H1 (cell line): ENCODE data around the gene POU6F2. TPM values are rescaled to one million over a fixed set of nuclear protein-coding genes. Genes with fewer than 3 reads are reported as not detected.

Experiments used
- CTCF ChIA-PET: fragments of 300-600 bp; sonication (Branson Sonifier 250); formaldehyde crosslinking; loops from one replicate; lab custom pipeline; 2021; ENCODE audit not compliant: partially characterized antibody; lab: Charles Lee
- POLR2A ChIA-PET: fragments of 300-600 bp; sonication (Branson Sonifier 250); formaldehyde crosslinking; loops from one replicate; lab custom pipeline; 2021; ENCODE audit warnings: inconsistent platforms; ENCODE audit not compliant: partially characterized antibody; lab: Charles Lee
- DNase-seq, 2 experiments: peaks; one replicate each; pipeline versions ENCODE4 v3.0.0 to v3.0.0-alpha.2; 2010 to 2022; ENCODE audit warnings: low spot score in 2 of 2, low read depth in 1 of 2, mixed read lengths in 1 of 2
- FAIRE-seq: peaks from 2 replicates; lab custom pipeline; 2011; peaks lifted over from hg19 to GRCh38; lab: Jason Lieb, UNC
- H2AFZ ChIP-seq: 2 replicates; pipeline ENCODE4 v1.8.1; 2012; ENCODE audit warnings: low read length, inconsistent platforms
- H2AK5ac ChIP-seq: 2 replicates; pipeline ENCODE4 v1.6.1; 2013; ENCODE audit warnings: low read depth, low read length
- H2BK120ac ChIP-seq: replicated peaks from 2 replicates; pipeline ENCODE3; 2013; ENCODE audit warnings: low read depth, low read length, inconsistent platforms
- H2BK12ac ChIP-seq: 2 replicates; pipeline ENCODE4 v1.6.1; 2013; ENCODE audit warnings: low read depth, low read length
- H2BK15ac ChIP-seq: 2 replicates; pipeline ENCODE4 v1.6.1; 2013; ENCODE audit warnings: low read length
- H2BK20ac ChIP-seq: 2 replicates; pipeline ENCODE4 v1.6.1; 2013; ENCODE audit warnings: low read length
- H2BK5ac ChIP-seq: 2 replicates; pipeline ENCODE4 v1.6.1; 2013; ENCODE audit warnings: low read depth, low read length
- H3K14ac ChIP-seq: 2 replicates; pipeline ENCODE4 v1.6.1; 2013; ENCODE audit warnings: inconsistent platforms; ENCODE audit not compliant: insufficient read length
- H3K18ac ChIP-seq: 2 replicates; pipeline ENCODE4 v1.6.1; 2013; ENCODE audit warnings: low read length; ENCODE audit errors: extremely low read depth
- H3K23ac ChIP-seq: 2 replicates; pipeline ENCODE4 v1.6.1; 2013; ENCODE audit warnings: inconsistent platforms; ENCODE audit not compliant: insufficient read length
- H3K23me2 ChIP-seq: 2 replicates; pipeline ENCODE4 v1.6.1; 2013; ENCODE audit warnings: low read depth, low read length
- H3K27ac ChIP-seq: 2 replicates; pipeline ENCODE4 v1.6.1; 2011; ENCODE audit warnings: low read depth, low read length, inconsistent platforms
- H3K27me3 ChIP-seq, 4 experiments: replicated peaks in 1 of 4; 1 replicate in 1 of 4; 2 replicates in 3 of 4; pipeline versions ENCODE4 v1.6.1 to v1.8.1; 2011 to 2013; ENCODE audit warnings: low read length in 3 of 4, mild to moderate bottlenecking in 3 of 4, inconsistent platforms in 2 of 4, mixed read lengths in 2 of 4, moderate library complexity in 1 of 4; ENCODE audit not compliant: control insufficient read depth in 3 of 4, insufficient read depth in 3 of 4; ENCODE audit errors: extremely low read depth in 1 of 4
- H3K36me3 ChIP-seq, 4 experiments: 2 replicates each; pipeline versions ENCODE4 v1.6.1 to v1.8.1; 2011 to 2013; ENCODE audit warnings: mild to moderate bottlenecking in 4 of 4, low read length in 3 of 4, moderate library complexity in 2 of 4, control low read depth in 1 of 4, inconsistent platforms in 1 of 4; ENCODE audit not compliant: insufficient read depth in 4 of 4, control insufficient read depth in 2 of 4
- H3K4ac ChIP-seq: replicated peaks from 2 replicates; pipeline ENCODE3; 2013; ENCODE audit warnings: low read length, low read depth, mixed read lengths, inconsistent platforms; ENCODE audit not compliant: insufficient read length
- H3K4me1 ChIP-seq, 4 experiments: replicated peaks in 1 of 4; 1 replicate in 1 of 4; 2 replicates in 3 of 4; pipeline versions ENCODE4 v1.6.1 to v1.8.1; 2011 to 2013; ENCODE audit warnings: low read length in 3 of 4, inconsistent platforms in 2 of 4, mixed read lengths in 1 of 4; ENCODE audit not compliant: insufficient read depth in 4 of 4, control insufficient read depth in 3 of 4
- H3K4me2 ChIP-seq, 2 experiments: 2 replicates each; pipeline versions ENCODE4 v1.6.1 to v1.8.1; 2011 to 2013; ENCODE audit warnings: low read depth in 2 of 2, low read length in 2 of 2, control low read depth in 1 of 2, inconsistent platforms in 1 of 2, mild to moderate bottlenecking in 1 of 2; ENCODE audit not compliant: insufficient read depth in 1 of 2
- H3K4me3 ChIP-seq, 4 experiments: fragments of 200-600, 300-600 bp in 1 of 4; sonication (generic), shearing (Covaris generic), sonication (Bioruptor Twin) in 1 of 4; 2 replicates each; pipeline versions ENCODE4 v1.5.1 to v1.8.1; 2011 to 2016; ENCODE audit warnings: low read length in 4 of 4, low read depth in 3 of 4, control low read depth in 2 of 4, inconsistent platforms in 2 of 4, mild to moderate bottlenecking in 2 of 4, mixed read lengths in 1 of 4, moderate library complexity in 1 of 4; ENCODE audit not compliant: insufficient read depth in 2 of 4; ENCODE audit errors: extremely low read depth in 1 of 4
- H3K56ac ChIP-seq: replicated peaks from 2 replicates; pipeline ENCODE3; 2013; ENCODE audit warnings: low read depth, mild to moderate bottlenecking, mixed read lengths, low read length, inconsistent platforms; ENCODE audit not compliant: insufficient read length
- H3K79me1 ChIP-seq: 2 replicates; pipeline ENCODE4 v1.6.1; 2013; ENCODE audit warnings: low read depth, low read length, control low read depth
- H3K79me2 ChIP-seq, 2 experiments: 2 replicates each; pipeline versions ENCODE4 v1.6.1 to v1.8.1; 2012 to 2013; ENCODE audit warnings: low read length in 2 of 2, mild to moderate bottlenecking in 2 of 2, inconsistent platforms in 1 of 2; ENCODE audit not compliant: insufficient read depth in 2 of 2, control insufficient read depth in 1 of 2
- H3K9ac ChIP-seq, 4 experiments: replicated peaks in 1 of 4; 1 replicate in 1 of 4; 2 replicates in 3 of 4; pipeline versions ENCODE4 v1.6.1 to v1.8.1; 2011 to 2013; ENCODE audit warnings: low read depth in 3 of 4, low read length in 3 of 4, control low read depth in 2 of 4, mild to moderate bottlenecking in 2 of 4, moderate library complexity in 2 of 4, inconsistent platforms in 1 of 4; ENCODE audit errors: extremely low read depth in 1 of 4
- H3K9me3 ChIP-seq, 2 experiments: 2 replicates each; pipeline versions ENCODE4 v1.6.1 to v1.8.1; 2012 to 2013; ENCODE audit warnings: mild to moderate bottlenecking in 2 of 2, moderate library complexity in 2 of 2, control low read depth in 1 of 2, inconsistent platforms in 1 of 2, low read depth in 1 of 2, low read length in 1 of 2, mixed read lengths in 1 of 2; ENCODE audit not compliant: insufficient read depth in 2 of 2
- H4K20me1 ChIP-seq, 2 experiments: replicated peaks in 1 of 2; 2 replicates each; pipeline versions ENCODE3 to v1.8.1; 2011 to 2013; ENCODE audit warnings: inconsistent platforms in 2 of 2, low read length in 2 of 2, mild to moderate bottlenecking in 1 of 2; ENCODE audit not compliant: insufficient read depth in 2 of 2, control insufficient read depth in 1 of 2
- H4K5ac ChIP-seq: 2 replicates; pipeline ENCODE4 v1.6.1; 2013; ENCODE audit warnings: low read length, low read depth, mixed read lengths, inconsistent platforms; ENCODE audit not compliant: insufficient read length
- H4K8ac ChIP-seq: 2 replicates; pipeline ENCODE4 v1.8.0; 2013; ENCODE audit warnings: mild to moderate bottlenecking, moderate library complexity, low read length, inconsistent platforms; ENCODE audit not compliant: insufficient read depth; ENCODE audit errors: extremely low read depth
- H4K91ac ChIP-seq: replicated peaks from 2 replicates; pipeline ENCODE3; 2013; ENCODE audit warnings: low read length, mixed read lengths, inconsistent platforms; ENCODE audit not compliant: insufficient read length
- CHD1 ChIP-seq: IDR thresholded peaks from 2 replicates; pipeline ENCODE4 v1.6.1; 2012; ENCODE audit warnings: low read depth, low read length, improper control_type of control experiment
- EGR1 ChIP-seq: IDR thresholded peaks from 2 replicates; pipeline ENCODE4 v1.6.1; 2011; ENCODE audit warnings: low read depth, low read length, borderline replicate concordance
- GTF2F1 ChIP-seq: IDR thresholded peaks from 2 replicates; pipeline ENCODE4 v1.6.1; 2012; ENCODE audit warnings: low read depth, low read length, improper control_type of control experiment, borderline replicate concordance
- SP2 ChIP-seq: IDR thresholded peaks from 2 replicates; pipeline ENCODE4 v1.6.1; 2012; ENCODE audit warnings: mild to moderate bottlenecking, low read length, inconsistent platforms
- WGBS, 2 experiments: shearing (Covaris generic) in 1 of 2; methylation state at CpG; one replicate each; pipeline versions ENCODE4 v1.1.6 to v1.1.7; 2013 to 2015; ENCODE audit warnings: low lambda C conversion rate in 2 of 2, mixed read lengths in 2 of 2, inconsistent platforms in 1 of 2, low coverage in 1 of 2, missing lambda C conversion rate in 1 of 2; ENCODE audit not compliant: insufficient replicate concordance in 2 of 2, insufficient coverage in 1 of 2, insufficient read length in 1 of 2; ENCODE audit errors: extremely low coverage in 1 of 2, missing lambda C conversion rate in 1 of 2; 5-methylcytosine and 5-hydroxymethylcytosine counted together
- polyA plus RNA-seq, 7 experiments: library from polyadenylated mRNA; depleted of rRNA in 3 of 7; stranded (reverse) in 5 of 7; unstranded in 2 of 7; fragments of >200 nt in 5 of 7; fragments of 200-250 nt in 2 of 7; gene quantifications; 1 replicate in 5 of 7; 2 replicates in 1 of 7; 4 replicates in 1 of 7; pipeline versions ENCODE4 v1.2.1 to v1.2.3, GENCODE V29; 2011 to 2013; ENCODE audit warnings: missing spikeins in 2 of 7, mixed read lengths in 2 of 7
- total RNA-seq: library from RNA; stranded (reverse); fragmentation: NEBNext Ultra II Directional; extraction: Animal tissue kit (Norgen Biotek cat#: 25700); gene quantifications from 2 replicates; pipeline ENCODE4 v1.2.1, GENCODE V29; 2021

The POU6F2 gene
- total and polyA plus RNA-seq, 2 of the 8 experiments (the other 6 are each of a cell fraction or from before 2014, with no cell fraction given), result 1.1 to 2.0 TPM

DNA sequence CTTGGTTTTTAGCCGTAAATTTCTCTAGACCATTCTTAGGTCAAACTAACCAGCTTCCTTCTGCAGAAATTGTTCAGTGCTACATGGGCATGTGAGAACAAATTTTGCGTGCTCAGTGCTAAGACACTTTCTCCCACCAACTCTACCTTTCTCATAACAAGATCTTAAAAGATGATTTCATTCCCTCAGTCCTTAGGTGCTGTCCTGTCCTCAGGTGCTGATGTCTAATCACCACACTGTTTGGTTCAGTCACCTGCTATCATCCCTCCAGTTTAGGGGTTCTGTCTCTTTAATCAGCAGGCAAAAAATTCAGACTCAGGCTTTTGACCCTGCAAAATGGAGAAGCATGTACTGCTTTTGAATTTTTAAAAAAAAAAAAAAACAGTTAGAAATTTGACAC is 361.0 kb downstream of the POU6F2 start:
- H3K79me2 ChIP-seq, result no peaks in the 10 kb centered on the region
- no peaks in the 10 kb centered on the region; a peak in 1 of 7 replicates for H3K27me3 ChIP-seq
- H4K5ac ChIP-seq, result no peak overlapping the region
- no peak overlapping the region for H2BK120ac ChIP-seq
- H2BK15ac ChIP-seq, result no peak overlapping the region
- peaks cover 0 to 9% (median 3%) of the 10 kb centered on the region in 4 experiments; a peak in 3 of 7 replicates for H3K4me1 ChIP-seq
- no peak overlapping the region for H2AK5ac ChIP-seq
- H3K4me2 ChIP-seq, result no peak overlapping the region
- H4K20me1 ChIP-seq, result no peaks in the 10 kb centered on the region
- no peak for TF ChIP-seq EGR1
- TF ChIP-seq CHD1, result no peak
- no peak for TF ChIP-seq SP2
- no peak for TF ChIP-seq GTF2F1
- H2AFZ ChIP-seq, result no peak overlapping the region
- H3K9ac ChIP-seq, result no peak overlapping the region
- H2BK5ac ChIP-seq, result no peak overlapping the region
- ChIA-PET CTCF (interaction anchor here (0.7 kb wide), 1 partner anchor 20 kb away, joined by 3 read pairs; no protein-coding TSS in a partner anchor), POLR2A (no interaction called here)
- H3K9me3 ChIP-seq, result no peaks in the 10 kb centered on the region
- H3K23ac ChIP-seq, result no peak overlapping the region
- H3K4ac ChIP-seq, result no peak overlapping the region
- H3K79me1 ChIP-seq, result no peaks in the 10 kb centered on the region
- DNase-seq (no peak), FAIRE-seq (no peak)
- H4K8ac ChIP-seq, result no peak overlapping the region
- no peaks in the 10 kb centered on the region for H3K36me3 ChIP-seq
- no peak overlapping the region for H3K18ac ChIP-seq
- no peak overlapping the region for H4K91ac ChIP-seq
- H2BK12ac ChIP-seq, result no peak overlapping the region
- H3K56ac ChIP-seq, result no peak overlapping the region
- no peak overlapping the region for H3K14ac ChIP-seq
- no peaks in the 10 kb centered on the region for H3K23me2 ChIP-seq
- no peak overlapping the region for H3K4me3 ChIP-seq
- H3K27ac ChIP-seq, result no peak overlapping the region
- WGBS, 2 experiments, result 96% methylated on average over 2 of the region's 2 CpGs; no CpG with 5 or more reads in 1 of the 2 experiments
- H2BK20ac ChIP-seq, result no peak overlapping the region
